ENCODE results near the gene ASB6.

The ASB6 gene

DNA sequence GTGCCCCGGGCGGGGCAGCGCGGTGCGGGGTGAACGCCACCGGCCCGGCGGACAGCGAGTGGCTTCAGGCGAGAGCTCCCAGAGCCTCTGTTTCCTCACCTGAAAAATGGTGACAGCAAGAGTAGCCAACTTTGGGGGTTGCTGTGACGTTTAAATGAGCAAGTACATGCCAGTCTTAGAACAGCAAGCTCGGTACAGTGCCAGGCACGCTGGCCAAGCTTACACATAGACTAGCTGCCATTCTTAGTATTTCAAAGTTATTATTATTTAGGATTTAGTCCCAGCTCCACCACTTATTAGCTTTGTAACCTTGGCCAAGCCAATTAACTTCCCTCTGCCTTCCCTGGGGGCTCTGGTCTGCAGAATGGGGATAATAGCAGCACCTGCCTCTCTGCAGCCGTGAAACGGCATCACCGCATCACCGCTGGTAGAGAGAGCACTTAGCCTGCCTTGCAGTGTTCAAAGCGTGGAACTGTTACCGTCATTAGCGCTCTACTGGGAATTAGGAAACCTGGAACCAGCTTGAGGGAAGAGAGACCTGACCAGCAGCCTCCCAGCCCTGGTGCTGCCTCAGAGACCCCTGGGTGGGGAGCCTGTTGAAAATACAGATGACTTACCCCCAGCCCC, 21.2 kb downstream of the ASB6 start, which contains the start of gene C9orf50:
C9orf50 (minus strand) TSS at position 433 of the 627 bp plus-strand sequence. CDS start 527 bp downstream, outside the sequence.
- ChIA-PET CTCF (interaction anchor here (0.9 to 1.7 kb wide), 4 partner anchors 10 to 490 kb away, joined by 3 to 9 read pairs (median 4); no protein-coding TSS in a partner anchor), POLR2A (interaction anchor here (1.4 to 1.8 kb wide), 3 partner anchors 20 to 446 kb away, joined by 3 to 4 read pairs (median 3); no protein-coding TSS in a partner anchor)
- no peak for DNase-seq (ENCODE audit: extremely low spot score)
- TF ChIP-seq FOXM1 (IDR thresholded peaks at IDR 0.05; ENCODE audit: borderline replicate concordance) (no peak), BHLHE40 (IDR thresholded peaks at IDR 0.05; ENCODE audit: borderline replicate concordance) (no peak), HDGF (IDR thresholded peaks at IDR 0.05; ENCODE audit: borderline replicate concordance) (no peak), LEF1 (IDR thresholded peaks at IDR 0.05; ENCODE audit: borderline replicate concordance) (no peak), L3MBTL2 (conservative IDR thresholded peaks at IDR 0.05) (no peak), FOXK2 (IDR thresholded peaks at IDR 0.05) (no peak), SP1 (IDR thresholded peaks at IDR 0.05) (no peak), ELF4 (IDR thresholded peaks at IDR 0.05) (no peak), NFRKB (IDR thresholded peaks at IDR 0.05) (no peak), ZNF384 (IDR thresholded peaks at IDR 0.05) (no peak), FOXA1 (IDR thresholded peaks at IDR 0.05) (no peak), SUZ12 (IDR thresholded peaks at IDR 0.05) (no peak), ARNT (IDR thresholded peaks at IDR 0.05) (no peak), CTBP1 (IDR thresholded peaks at IDR 0.05; ENCODE audit: borderline replicate concordance) (no peak), TARDBP (IDR thresholded peaks at IDR 0.05) (no peak)

GRCh38 chr9:129619787-129620668, 21.9 kb downstream of the ASB6 start:
- TF ChIP-seq LEF1 (IDR thresholded peaks at IDR 0.05; ENCODE audit: borderline replicate concordance) (0 out of 2 replicates have a peak, but pooled peaks have one; percentile 9), FOXM1 (IDR thresholded peaks at IDR 0.05; ENCODE audit: borderline replicate concordance) (no peak), L3MBTL2 (conservative IDR thresholded peaks at IDR 0.05) (peak; percentile 56; the same call in 1 of the 2 replicates), CTBP1 (IDR thresholded peaks at IDR 0.05; ENCODE audit: borderline replicate concordance) (no peak), FOXK2 (IDR thresholded peaks at IDR 0.05) (no peak), ARNT (IDR thresholded peaks at IDR 0.05) (no peak), ELF4 (IDR thresholded peaks at IDR 0.05) (no peak), ZNF384 (IDR thresholded peaks at IDR 0.05) (no peak), NFRKB (IDR thresholded peaks at IDR 0.05) (no peak), TARDBP (IDR thresholded peaks at IDR 0.05) (no peak)
- ChIA-PET CTCF (interaction anchor here (0.6 to 1.7 kb wide), 6 partner anchors 9 to 490 kb away, joined by 3 to 9 read pairs (median 4); no protein-coding TSS in a partner anchor), POLR2A (interaction anchor here (0.7 to 1.8 kb wide), 4 partner anchors 19 to 445 kb away, joined by 3 to 4 read pairs (median 3); no protein-coding TSS in a partner anchor)
- no peak for DNase-seq (ENCODE audit: extremely low spot score)

- POLR2A ChIA-PET = no interaction called here
- CTCF ChIA-PET = interaction anchor here (0.6 kb wide), 1 partner anchor 474 kb away, joined by 3 read pairs; no protein-coding TSS in a partner anchor
- TF ChIP-seq CTBP1 (IDR thresholded peaks at IDR 0.05; ENCODE audit: borderline replicate concordance) = no peak
- TF ChIP-seq SP1 (IDR thresholded peaks at IDR 0.05) = no peak
- TF ChIP-seq NFRKB (IDR thresholded peaks at IDR 0.05) = no peak
- no peak for TF ChIP-seq ARNT (IDR thresholded peaks at IDR 0.05)
- TF ChIP-seq ZNF384 (IDR thresholded peaks at IDR 0.05) = no peak
- TF ChIP-seq ELF4 (IDR thresholded peaks at IDR 0.05) = no peak
- TF ChIP-seq L3MBTL2 (conservative IDR thresholded peaks at IDR 0.05) = no peak
- TF ChIP-seq HDGF (IDR thresholded peaks at IDR 0.05; ENCODE audit: borderline replicate concordance) = no peak
- TF ChIP-seq SUZ12 (IDR thresholded peaks at IDR 0.05) = no peak
- no peak for TF ChIP-seq FOXK2 (IDR thresholded peaks at IDR 0.05)
- no peak for TF ChIP-seq BHLHE40 (IDR thresholded peaks at IDR 0.05; ENCODE audit: borderline replicate concordance)
- TF ChIP-seq PKNOX1 (IDR thresholded peaks at IDR 0.05) = no peak
- no peak for TF ChIP-seq FOXA1 (IDR thresholded peaks at IDR 0.05)
- TF ChIP-seq FOXM1 (IDR thresholded peaks at IDR 0.05; ENCODE audit: borderline replicate concordance) = no peak
- TF ChIP-seq TARDBP (IDR thresholded peaks at IDR 0.05) = no peak
- TF ChIP-seq LEF1 (IDR thresholded peaks at IDR 0.05; ENCODE audit: borderline replicate concordance) = no peak
- DNase-seq (ENCODE audit: extremely low spot score) = no peak
Measured at GRCh38 chr9:129617167-129617566, 24.8 kb downstream of the ASB6 start.

GRCh38 chr9:129615407-129616285, 26.3 kb downstream of the ASB6 start:
- DNase-seq (ENCODE audit: extremely low spot score) = no peak
- TF ChIP-seq CTBP1 (IDR thresholded peaks at IDR 0.05; ENCODE audit: borderline replicate concordance) = no peak
- TF ChIP-seq SP1 (IDR thresholded peaks at IDR 0.05) = no peak
- no peak for TF ChIP-seq FOXM1 (IDR thresholded peaks at IDR 0.05; ENCODE audit: borderline replicate concordance)
- TF ChIP-seq ARNT (IDR thresholded peaks at IDR 0.05) = no peak
- no peak for TF ChIP-seq HDGF (IDR thresholded peaks at IDR 0.05; ENCODE audit: borderline replicate concordance)
- TF ChIP-seq ELF4 (IDR thresholded peaks at IDR 0.05) = no peak
- ChIA-PET POLR2A (interaction anchor here (1.2 kb wide), 1 partner anchor 119 kb away, joined by 4 read pairs; no protein-coding TSS in a partner anchor), CTCF (interaction anchor here (0.6 kb wide), 1 partner anchor 127 kb away, joined by 3 read pairs; no protein-coding TSS in a partner anchor)

DNA sequence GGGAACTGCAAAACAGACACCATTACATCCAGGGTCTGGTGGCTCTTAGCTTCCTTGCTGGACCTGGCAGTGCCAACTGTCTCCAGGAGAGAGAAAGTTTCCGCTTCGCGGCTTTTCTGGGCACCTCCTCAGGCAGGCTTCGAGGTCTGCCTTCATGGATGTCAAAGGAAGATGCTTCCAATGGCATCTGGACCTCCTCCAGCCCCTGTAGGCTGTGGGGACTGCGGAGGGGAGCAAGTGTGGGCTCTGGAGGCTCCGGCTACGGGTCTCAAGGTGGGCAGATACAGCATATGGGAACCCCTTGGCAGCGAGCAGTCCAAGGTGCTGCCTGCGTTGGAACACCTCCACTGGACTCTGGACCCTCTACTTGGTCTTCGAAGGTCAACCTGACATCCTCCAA, 27.0 kb downstream of the ASB6 start:
- TF ChIP-seq TARDBP (IDR thresholded peaks at IDR 0.05) (no peak), FOXM1 (IDR thresholded peaks at IDR 0.05; ENCODE audit: borderline replicate concordance) (no peak), BHLHE40 (IDR thresholded peaks at IDR 0.05; ENCODE audit: borderline replicate concordance) (no peak), PKNOX1 (IDR thresholded peaks at IDR 0.05) (no peak), SP1 (IDR thresholded peaks at IDR 0.05) (no peak), CTBP1 (IDR thresholded peaks at IDR 0.05; ENCODE audit: borderline replicate concordance) (no peak), SUZ12 (IDR thresholded peaks at IDR 0.05) (no peak), LEF1 (IDR thresholded peaks at IDR 0.05; ENCODE audit: borderline replicate concordance) (no peak), ZNF384 (IDR thresholded peaks at IDR 0.05) (no peak), ARNT (IDR thresholded peaks at IDR 0.05) (no peak), NFRKB (IDR thresholded peaks at IDR 0.05) (no peak), HDGF (IDR thresholded peaks at IDR 0.05; ENCODE audit: borderline replicate concordance) (no peak), L3MBTL2 (conservative IDR thresholded peaks at IDR 0.05) (no peak), ELF4 (IDR thresholded peaks at IDR 0.05) (no peak), FOXK2 (IDR thresholded peaks at IDR 0.05) (no peak)
- POLR2A ChIA-PET = interaction anchor here (1.2 kb wide), 1 partner anchor 119 kb away, joined by 4 read pairs; no protein-coding TSS in a partner anchor
- CTCF ChIA-PET = no interaction called here
- DNase-seq (ENCODE audit: extremely low spot score) = no peak
